ENCODE measurements around the gene ZFP3.
"Not testable (repeated sequence)": the region's sequence is repeated elsewhere in the genome, so short reads cannot be mapped to it uniquely, and the experiment has no call there.

ZFP3 gene

GRCh38 chr17:5080591-5080990 lies 2.3 kb downstream of the ZFP3 start:
- no peak for DNase-seq

- no peak for DNase-seq
Measured at GRCh38 chr17:5092218-5093010, 14.1 kb downstream of the ZFP3 start.

- no peak for DNase-seq
Measured at GRCh38 chr17:5096731-5097100, 18.4 kb downstream of the ZFP3 start.

GRCh38 chr17:5097101-5097834 lies 19.0 kb downstream of the ZFP3 start:
- peak; percentile 55 for DNase-seq

- DNase-seq, result no peak
Measured at GRCh38 chr17:5099271-5099670, 21.0 kb downstream of the ZFP3 start.

GRCh38 chr17:5100832-5101231 lies 22.6 kb downstream of the ZFP3 start:
- no peak for DNase-seq

- no peak for DNase-seq
Measured at GRCh38 chr17:5110816-5111215, 32.5 kb downstream of the ZFP3 start.

- peak; percentile 92 for DNase-seq
Measured at GRCh38 chr17:5111402-5112204, 33.3 kb downstream of the ZFP3 start, which contains the start of gene ZNF232. ZNF232 (minus strand) TSS chr17:5111878; CDS start chr17:5111822, 56 bp downstream.

GRCh38 chr17:5115673-5116651 lies 37.7 kb downstream of the ZFP3 start, which contains the start of gene USP6:
USP6 (plus strand) TSS chr17:5116032; CDS start chr17:5130368, 14,336 bp downstream.
- DNase-seq, result no peak

- DNase-seq, result no peak
Measured at GRCh38 chr17:5118219-5118618, 40.0 kb downstream of the ZFP3 start.

- DNase-seq, result no peak
Measured at GRCh38 chr17:5120036-5120435, 41.8 kb downstream of the ZFP3 start.

- DNase-seq, result not testable (repeated sequence)
Measured at GRCh38 chr17:5120436-5121185, 42.3 kb downstream of the ZFP3 start.

- DNase-seq, result no peak
Measured at GRCh38 chr17:5121186-5121841, 43.0 kb downstream of the ZFP3 start.

- DNase-seq, result not testable (repeated sequence)
Measured at GRCh38 chr17:5122056-5122455, 43.8 kb downstream of the ZFP3 start.

GRCh38 chr17:5122586-5123342 lies 44.5 kb downstream of the ZFP3 start:
- peak; percentile 1 for DNase-seq

- no peak for DNase-seq
Measured at GRCh38 chr17:5123343-5124124, 45.3 kb downstream of the ZFP3 start.

- not testable (repeated sequence) for DNase-seq
Measured at GRCh38 chr17:5124125-5124760, 46.0 kb downstream of the ZFP3 start.

GRCh38 chr17:5124896-5125295 lies 46.6 kb downstream of the ZFP3 start:
- not testable (repeated sequence) for DNase-seq

All from NCI-H1092 treated with DMSO at 0.1 percent for 48 hours (cell line).